HPDE6-E6E7 (cell line): ENCODE data around the gene COX8A.

Experiments
- DNase-seq: peaks from one replicate; pipeline ENCODE4 v3.0.0; 2011; ENCODE audit warnings: missing footprints; ENCODE audit errors: extremely low spot score

Gene COX8A

DNA sequence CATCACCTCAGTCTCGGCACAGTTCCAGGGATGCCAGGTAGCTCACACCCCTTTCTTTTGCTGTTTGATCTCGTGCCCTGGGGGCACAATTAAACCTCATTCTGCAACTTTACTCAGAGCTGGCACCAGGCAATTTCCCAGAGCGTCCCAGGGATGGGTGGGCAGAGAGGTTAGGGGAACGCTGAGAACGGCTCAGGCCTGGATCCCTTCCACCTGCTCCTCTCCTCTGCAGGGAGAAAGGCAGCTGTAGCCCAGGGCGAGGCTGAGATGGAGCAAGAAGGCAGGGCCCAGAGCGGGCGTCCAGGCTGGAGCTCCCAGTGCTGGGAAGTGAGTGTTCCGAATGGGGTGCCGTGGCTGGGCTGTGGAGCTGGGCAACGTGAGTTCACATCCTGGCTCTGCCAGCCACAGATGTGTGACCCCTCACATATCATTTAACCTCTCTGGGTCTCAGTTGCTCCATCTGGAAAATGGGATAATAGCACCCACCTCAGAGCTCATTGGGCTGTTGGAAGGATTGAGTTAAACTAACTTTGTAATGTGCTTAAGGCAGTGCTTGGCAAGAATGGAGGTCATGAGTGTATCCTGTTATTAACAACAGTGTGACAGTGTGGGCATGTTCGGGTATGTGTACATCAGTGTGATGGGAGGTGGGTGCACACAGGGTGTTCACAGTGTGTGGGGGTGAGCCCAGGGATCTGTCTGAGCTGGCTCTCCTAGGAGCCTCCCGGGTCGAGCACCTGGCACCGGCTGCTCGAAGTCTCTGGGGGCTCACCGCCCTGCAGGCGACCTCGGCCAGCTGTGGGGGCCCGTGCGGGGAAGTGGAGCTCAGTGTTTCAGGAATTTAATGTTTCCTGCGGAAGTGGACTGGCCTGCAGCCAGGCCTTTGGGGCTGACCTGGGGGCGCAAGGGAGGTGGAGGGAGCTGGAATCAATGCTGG, 27.3 kb downstream of the COX8A start:
- no peak for DNase-seq

DNA sequence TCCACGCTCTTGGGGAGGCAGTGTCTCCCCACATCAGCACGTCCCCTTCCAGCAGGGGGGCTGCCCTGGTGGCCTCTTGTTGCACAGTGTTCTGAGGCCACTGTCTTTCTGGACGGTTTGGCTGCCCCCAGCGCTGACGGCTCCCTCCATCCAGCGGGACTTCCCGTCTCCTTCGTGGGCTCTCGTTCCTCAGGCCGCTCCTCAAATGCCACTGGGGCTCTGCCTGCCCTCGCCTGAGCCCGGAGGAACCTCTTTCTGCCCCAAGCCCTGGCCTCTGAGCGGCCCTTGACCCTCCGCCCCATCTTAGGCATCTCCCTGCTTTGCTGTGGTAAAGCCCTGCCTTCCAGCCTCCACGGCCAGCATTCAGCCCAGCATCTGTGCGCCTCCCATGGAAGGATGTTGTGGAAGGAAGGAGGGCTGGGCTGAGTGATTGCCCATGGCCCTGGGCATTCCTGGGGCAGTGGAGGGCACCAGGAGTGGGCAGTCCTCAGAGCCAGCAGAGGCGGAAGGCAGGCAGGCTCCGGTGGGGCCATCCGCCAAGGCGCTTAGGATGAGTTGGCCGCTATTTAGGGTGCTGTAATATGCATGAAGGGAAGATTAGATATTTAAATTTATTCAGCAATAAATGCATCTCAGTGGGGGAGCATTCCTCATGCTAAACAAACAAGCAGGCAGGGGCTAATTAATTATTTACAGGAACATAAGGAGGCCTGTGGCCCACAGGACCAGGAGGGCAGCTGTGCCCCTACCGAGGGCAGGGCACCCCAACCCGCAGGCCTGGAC, 29.6 kb downstream of the COX8A start:
- no peak for DNase-seq

DNA sequence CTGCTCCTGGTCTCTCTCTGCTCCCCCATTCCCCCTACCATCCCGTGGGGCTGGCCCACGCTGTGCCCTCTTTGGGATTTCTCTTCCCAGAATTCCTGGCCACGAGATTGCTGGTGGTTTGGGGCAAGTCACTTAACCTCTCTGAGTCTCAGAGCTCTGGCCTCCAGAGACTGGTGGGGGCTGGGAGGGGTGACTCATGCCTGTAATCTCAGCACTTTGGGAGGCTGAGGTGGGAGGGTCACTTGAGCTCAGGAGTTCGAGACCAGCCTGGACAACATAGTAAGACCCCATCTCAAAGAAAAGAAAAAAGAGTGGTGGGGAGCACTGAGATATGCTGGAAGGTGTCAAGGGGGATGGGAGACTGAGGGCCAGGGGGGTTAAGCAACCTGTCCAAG, 30.2 kb downstream of the COX8A start:
- no peak for DNase-seq

DNA sequence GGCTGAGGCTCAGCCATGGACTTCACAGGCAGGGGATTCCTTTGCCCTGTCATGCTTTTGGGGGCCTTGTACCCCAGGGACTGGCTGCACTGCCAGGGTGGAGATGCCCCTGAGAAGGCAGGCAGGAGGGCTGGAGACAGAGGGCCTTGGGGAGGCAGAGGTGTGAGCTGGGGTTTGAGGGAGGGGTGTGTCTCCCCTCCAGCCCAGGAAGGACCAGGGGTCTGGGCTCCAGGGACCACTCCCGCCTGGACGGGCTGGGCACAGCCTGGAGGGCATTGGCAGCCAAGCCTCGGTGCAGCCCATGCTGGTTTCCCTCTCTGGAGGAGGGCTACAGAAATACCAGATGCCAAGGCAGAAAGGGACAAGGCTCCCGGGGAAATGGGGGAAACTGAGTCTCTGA, 31.3 kb downstream of the COX8A start:
- no peak for DNase-seq

DNA sequence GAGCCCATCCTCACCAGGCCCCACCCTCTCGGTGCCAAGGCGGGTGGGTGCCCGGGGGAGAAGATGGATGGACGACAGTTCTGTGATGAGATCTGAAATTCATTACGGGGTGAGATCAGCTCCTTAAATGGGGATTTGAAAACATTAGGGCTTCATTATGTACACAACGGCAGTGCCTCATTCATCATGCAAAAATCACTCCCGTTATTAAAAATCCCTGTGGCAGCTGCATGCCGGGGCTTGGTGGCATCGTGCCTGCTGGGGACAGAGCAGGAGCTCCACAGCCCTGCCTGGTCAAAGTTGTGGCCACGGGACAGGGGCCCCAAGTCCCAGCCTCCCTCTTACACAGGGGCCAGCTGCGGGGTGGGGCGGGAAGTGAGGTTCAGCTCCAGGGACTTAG, 32.0 kb downstream of the COX8A start:
- DNase-seq = no peak

DNA sequence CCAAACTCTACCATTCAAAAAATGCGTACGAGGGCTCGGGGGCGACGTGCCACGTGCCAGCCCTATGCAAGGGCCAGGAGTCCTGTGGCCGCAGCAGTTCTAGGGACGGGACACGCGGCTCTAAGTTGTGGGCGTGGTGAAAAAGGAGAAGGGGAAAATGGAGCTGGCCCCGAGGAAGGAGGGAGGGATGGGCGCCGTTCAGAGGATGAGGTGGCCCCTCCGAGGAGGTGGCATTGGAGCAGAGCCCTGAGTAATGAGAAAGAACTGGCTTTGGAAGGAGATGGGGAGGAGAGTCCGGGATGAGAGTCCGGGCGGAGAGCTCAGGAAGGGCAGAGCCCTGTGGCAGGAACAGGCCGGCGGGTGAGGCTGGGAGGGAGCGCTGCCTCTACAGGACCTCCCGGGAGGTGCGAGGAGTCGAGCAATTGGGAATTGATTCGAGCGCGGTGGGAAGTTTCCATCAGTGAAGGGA, 32.8 kb downstream of the COX8A start:
- DNase-seq = no peak

DNA sequence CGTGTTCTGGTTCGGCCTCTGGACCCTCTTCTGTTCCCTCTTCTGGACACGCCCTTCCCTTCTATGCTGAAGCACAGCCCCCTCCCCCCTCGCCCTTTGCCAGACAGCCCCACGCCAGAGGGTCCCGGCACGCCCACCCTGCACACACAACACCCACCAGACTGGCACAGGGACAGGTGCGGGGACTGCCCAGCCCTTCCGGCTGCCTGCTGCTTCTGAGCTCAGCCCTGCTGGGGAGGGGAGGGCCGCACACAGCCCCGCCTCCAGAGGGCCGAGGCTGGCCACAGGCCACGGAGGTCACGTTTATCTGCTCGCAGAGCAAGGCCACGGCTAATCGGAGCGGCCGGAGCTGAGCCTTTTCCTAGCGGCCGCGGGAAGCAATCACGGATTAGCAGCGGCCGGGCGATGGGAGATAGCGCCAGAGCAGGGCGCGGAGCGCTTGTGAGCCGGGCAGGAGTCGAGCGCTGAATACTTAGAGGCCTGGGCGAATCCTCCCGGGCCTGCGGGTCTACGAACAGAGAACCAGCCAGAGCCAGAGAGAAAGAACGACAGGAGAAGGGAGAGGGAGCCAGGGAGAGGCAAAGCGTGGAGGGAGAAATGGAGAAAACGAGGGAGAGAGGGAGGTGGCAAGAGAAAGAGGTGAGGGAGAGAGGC, 33.3 kb downstream of the COX8A start:
- no peak for DNase-seq

DNA sequence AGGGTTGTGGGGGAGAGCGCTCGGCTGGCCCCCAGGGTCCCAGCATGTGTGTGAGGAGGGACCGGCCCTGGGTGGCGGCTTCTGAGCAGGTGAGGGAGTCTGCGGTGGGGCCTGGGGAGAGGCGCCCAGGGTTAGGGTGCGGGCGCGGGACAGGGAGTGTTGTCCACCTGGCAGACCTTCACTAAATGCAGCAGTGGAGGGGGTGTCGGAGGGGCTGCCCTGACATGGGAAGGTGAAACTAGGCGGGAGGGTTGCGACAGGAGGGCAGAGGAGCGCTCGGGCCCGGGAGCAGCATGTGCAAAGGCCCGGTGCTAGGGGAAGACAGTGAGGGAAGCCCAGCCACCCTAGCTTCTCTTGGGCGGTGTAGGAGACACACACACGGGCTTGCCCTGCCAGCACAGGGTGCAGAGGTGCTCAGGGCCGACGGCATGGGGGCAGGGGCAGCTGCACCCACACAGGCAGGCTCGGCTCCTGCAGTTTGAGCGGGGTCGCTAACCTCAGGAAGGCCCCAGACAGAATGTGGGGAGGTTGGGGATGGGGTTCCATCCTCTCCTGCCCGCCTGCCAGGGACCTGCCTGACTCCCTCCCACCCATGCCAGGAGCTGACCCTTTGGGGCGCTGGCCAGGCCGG, 34.0 kb downstream of the COX8A start:
- DNase-seq = no peak

DNA sequence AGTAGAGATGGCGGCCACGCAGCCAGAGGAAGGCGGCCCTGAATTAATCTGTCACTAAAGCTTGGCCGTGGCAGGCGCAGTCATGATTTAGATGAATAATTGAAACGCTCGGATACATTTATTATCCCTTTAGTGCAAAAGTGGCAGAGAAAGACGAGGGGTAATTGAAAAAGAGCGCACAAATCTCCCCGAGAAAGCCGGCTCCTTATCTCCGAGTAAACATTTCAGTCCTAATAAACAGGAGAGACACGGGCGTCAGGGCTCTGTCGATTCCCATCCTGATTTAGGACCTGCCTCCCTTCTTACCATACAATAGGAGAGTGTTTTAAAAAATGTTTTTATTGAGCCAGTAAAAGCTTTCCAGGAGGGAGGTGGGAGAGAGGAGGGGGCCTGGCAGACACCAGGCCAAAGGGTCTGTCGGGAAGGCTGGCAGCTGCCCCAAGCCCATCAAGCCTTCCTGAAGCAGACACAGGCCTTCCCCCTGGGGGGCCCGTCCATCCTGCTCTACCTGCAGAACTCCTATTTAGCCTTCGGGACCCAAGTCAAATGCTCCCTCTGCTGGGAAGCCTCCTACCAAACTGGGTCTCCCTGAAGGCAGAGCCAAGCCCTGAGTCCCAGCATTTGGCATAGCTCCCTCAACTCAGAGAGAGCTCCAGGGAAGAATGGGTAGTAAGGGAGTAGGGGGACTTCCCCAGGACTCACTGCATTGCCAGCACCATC, 34.7 kb downstream of the COX8A start:
- DNase-seq = no peak

DNA sequence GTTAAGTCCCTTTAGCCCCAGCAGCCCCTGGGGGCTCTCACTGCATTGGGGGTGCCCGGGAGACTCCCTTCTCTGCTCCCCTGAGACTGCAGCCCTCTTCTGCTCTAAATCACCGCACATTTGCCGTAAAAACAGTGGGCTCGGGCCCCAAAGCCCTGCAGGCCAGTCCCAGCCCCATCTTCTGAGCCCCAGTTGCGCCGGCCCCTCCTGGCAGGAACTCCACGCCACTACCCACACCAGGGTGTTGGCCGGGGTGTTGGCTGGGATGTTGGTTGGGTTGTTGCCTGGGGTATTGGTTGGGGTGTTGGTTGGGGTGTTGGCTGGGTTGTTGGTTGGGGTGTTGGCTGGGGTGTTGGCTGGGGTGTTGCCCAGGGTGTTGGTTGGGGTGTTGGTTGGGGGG, 35.3 kb downstream of the COX8A start:
- DNase-seq = no peak

DNA sequence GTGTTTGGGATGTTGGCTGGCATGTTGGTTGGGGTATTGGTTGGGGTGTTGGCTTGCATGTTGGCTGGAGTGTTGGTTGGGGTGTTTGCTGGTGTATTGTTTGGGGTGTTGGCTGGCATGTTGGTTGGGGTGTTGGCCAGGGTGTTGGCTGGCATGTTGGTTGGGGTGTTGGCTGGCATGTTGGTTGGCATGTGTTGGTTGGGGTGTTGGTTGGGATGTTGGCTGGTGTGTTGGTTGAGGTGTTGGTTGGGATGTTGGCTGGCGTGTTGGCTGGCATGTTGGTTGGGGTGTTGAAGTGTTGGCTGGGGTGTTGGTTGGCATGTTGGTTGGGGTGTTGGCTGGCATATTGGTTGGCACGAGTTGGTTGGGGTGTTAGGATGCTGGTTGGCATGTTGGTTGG, 36.4 kb downstream of the COX8A start:
- DNase-seq = no peak

DNA sequence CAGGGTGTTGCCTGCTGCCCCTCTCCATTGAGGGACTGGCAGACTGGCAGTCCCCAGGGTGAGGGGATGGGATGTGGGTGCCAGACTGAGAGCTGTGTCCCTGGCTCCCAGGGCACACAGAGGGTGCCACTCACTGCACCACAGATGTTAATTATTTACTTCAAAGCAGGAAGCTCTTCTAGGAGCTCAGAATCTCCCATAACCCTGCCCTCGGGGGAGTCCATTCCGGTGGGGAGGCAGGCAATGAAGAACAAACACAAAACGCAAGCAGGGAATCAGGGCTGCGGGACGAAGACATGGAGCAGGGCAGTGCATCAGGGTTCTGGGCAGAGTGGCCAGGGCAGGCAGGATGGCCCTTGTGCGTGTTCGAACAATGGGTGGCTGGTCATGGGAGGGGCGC, 37.0 kb downstream of the COX8A start:
- no peak for DNase-seq

DNA sequence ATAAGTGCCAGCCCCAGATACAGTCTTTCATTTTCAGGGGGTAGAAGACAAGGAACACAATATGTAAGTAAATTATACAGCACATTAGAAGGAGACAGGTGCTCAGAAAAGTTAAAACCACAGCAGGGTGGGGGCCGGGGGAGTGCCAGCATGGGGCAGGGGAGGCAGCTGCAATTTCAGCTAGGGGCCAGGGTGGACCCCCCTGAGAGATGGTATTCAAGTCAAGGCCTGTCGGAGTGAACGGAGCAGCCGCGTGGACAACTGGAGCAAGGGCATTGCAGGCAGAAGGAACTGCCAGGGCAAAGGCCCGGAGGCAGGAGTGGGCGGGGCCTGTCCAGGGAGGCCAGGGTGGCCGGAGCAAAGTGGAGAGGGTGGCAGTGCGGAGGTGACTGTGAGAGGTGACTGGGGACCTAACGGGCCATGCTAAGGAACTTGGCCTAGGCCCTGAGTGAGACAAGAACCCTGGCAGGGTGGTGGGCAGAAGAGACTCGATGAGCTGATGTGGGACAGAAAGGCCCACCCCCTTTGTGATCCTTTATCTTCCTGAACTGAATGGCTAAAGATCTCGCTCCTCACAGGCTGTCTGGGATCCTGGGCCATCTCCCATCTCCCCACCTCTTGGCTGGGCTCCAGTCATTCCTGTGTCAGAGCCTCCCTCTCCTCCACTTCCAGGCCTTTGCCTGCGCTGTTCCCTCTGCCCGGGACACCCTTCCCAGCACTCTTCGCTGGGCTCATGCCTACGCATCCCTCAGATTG, 38.9 kb downstream of the COX8A start:
- DNase-seq = no peak

DNA sequence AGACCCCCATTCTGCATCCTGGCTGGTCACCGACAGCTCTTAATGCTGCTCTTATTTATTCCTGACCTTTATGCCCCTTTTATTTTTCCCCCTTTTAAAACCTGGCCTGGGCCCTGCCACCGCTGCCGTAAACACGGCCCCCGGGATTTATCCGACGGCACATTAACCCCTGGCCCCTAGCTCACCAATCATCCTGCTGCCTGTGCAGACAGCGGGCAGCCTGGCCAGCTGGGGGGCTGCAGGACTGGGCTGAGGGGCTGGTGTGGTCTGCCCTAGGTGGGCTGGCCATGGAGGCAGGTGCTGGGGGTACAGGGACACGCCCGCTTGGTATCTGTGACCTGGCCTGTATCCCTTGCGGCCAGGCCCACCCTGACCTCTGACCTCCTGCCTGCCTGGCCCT, 39.9 kb downstream of the COX8A start:
- no peak for DNase-seq

DNA sequence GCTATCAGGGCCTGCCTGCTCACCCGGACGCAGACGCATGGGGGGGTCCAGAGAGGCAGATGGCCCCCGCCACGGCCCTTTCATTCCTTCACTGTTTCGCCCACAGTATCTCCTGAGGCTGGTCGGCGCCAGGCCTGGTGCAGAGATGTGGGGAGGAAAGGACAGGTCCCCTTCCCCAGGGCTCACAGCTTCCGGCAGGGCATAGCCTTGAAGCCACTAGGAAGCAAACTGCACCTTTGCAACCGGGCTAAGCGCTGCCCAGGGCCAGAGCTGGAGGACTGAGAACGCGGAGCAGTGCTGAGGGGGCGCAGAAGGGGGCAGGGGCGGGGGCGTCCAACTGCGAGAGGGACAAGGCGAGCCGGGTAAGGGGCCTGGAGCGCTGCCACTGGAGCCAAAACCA, 41.1 kb downstream of the COX8A start:
- no peak for DNase-seq

DNA sequence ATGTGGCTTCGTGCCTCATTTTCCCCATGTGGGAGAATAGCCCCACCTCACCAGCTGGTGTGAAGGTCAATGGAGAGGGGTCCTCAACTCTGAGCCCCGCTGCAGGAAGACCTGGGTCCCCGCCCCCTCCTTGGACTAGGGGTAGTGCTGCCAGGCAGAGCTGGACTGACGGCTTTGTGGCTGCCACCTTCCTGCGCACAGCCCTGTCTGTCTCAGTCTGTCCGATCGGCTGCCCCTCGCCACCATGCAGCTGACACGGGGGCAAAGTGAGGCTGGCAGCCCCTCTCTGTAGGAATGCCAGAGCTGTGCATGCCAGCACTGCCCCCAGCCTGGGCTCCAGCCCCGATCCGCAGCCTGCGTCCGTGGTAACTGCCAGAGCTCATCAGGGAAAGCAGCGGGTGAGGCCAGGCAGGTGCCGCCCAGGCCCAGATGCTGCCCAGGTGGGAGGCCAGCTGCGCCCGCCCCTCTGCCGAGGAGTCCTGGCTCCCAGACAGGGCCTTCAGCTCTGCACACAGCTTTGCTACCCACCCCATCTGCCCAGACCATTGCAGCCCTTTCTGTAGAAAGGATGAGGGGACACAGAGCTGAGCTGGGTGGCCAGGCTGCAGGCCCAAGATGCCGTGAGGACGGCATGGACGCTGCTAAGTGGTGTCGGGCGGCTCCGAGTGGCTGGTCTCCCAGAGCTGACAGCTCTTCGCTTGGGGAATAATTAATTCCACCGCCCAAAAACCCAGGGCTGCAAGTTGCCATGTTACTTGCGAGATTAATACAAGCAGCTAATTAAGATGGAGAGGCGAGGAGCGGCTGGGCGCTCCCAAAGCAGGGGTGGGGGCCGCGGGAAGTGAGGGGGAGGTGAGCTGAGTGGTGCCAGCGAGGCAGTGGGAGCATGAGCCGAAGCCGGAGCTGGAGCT, 41.8 kb downstream of the COX8A start:
- no peak for DNase-seq

DNA sequence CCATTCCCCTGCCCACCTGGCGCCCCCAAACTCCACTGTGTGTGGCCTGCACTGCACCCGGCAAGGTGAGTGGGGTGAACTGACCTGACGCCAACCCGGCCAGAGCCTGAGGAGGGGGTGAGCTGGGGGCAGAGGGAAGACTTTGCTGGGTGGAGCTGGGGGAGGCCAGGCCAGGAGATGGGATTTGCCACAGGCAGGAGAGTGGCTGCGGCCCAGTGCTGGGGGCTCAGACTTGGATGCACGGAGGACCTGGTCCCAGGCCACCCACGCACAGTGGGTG, 43.5 kb downstream of the COX8A start:
- DNase-seq = no peak

DNA sequence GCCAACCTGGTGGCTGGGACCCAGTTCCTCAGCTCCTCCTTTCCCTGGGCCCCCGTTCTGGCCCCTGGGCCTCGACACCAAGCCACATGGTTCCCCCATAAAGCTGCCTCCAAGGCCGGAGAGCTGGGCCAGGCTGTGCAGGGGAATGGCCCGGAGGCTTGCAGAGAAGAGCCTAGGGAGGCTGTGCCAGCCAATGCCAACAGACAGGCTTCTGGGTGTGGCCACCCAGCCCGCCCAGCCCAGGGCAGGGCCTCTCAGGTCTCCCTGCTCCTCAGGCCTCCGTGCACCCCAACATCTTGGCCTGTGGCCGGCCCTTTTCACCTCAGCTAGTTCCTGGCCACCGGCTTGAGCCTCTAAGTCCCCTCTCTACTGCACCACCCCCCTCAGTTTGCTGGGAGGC, 43.9 kb downstream of the COX8A start:
- no peak for DNase-seq

DNA sequence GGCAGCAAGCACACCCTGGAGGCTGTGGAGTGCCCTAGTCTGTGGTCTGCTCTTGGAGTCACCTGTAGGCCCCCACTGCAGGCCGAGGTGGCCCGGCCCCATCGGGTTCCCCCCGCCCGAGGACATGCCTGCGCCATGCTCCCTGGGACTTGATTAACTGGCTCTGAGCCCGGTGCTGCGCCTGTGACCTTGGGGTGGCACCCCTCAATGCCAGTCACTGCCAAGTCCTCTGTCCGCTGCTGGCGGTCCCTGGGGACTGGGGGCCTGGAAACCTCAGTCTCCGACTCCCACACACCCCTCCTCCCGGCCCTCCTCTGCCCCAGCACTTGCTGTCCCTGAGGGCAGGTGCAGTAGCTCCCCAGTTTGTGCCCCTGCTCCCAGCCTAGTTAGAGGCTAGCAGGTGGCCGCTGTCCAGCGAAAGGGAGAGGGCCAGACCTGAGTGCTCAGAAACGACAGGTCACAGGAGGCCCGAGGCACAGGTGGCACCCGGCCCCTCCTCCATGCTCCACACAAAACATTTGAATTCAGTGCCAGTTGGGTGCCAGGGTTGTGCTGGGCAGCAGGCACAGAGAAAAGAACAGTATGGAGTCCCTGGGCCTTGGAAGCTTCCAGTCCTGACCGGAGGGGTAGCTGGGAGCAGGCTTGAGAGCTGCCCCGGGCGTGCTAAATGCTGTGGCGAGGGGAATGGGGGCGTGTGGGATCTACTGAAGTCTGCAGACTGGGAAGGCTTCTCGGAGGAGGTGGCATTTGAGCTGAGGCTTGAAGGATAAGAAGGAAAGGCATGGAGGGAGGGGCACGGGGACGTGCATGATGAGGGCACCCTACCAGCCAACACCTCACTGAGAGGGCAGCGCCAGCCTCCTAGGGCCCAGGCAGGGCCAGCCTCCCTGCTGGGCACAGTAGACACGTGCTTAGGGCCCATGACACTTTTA, 45.0 kb downstream of the COX8A start:
- DNase-seq = no peak
